ENCODE data around the gene MED26. TPM values are rescaled to one million over a fixed set of nuclear protein-coding genes. Genes with fewer than 3 reads are reported as not detected.
"Not testable (repeated sequence)": the region's sequence is repeated elsewhere in the genome, so short reads cannot be mapped to it uniquely, and the experiment has no call there.

MED26 gene
- polyA plus RNA-seq, 4 donors, result 5.8 to 9.5 (median 8.0) TPM

- no peak for DNase-seq (ENCODE audit: low read depth in 4 of 4, low spot score in 2 of 4)
Observed at GRCh38 chr19:16579381-16579780, 48.6 kb downstream of the MED26 start.

GRCh38 chr19:16577531-16577985 lies 50.4 kb downstream of the MED26 start:
- no peak for DNase-seq (ENCODE audit: low read depth in 4 of 4, low spot score in 2 of 4)

GRCh38 chr19:16576690-16577530 lies 51.1 kb downstream of the MED26 start:
- DNase-seq (ENCODE audit: low read depth in 4 of 4, low spot score in 2 of 4), result no peak

- no peak for DNase-seq (ENCODE audit: low read depth in 4 of 4, low spot score in 2 of 4)
Observed at GRCh38 chr19:16575861-16576689, 51.9 kb downstream of the MED26 start.

- no peak for DNase-seq (ENCODE audit: low read depth in 4 of 4, low spot score in 2 of 4)
Observed at GRCh38 chr19:16575282-16575681, 52.7 kb downstream of the MED26 start.

- no peak for DNase-seq (ENCODE audit: low read depth in 4 of 4, low spot score in 2 of 4)
Observed at GRCh38 chr19:16573925-16574324, 54.1 kb downstream of the MED26 start.

- no peak for DNase-seq (ENCODE audit: low read depth in 4 of 4, low spot score in 2 of 4)
Observed at GRCh38 chr19:16573296-16573695, 54.7 kb downstream of the MED26 start.

- DNase-seq (ENCODE audit: low read depth in 4 of 4, low spot score in 2 of 4), result peak; percentile 75 to 94 (median 86)
Observed at GRCh38 chr19:16572332-16573211, 55.4 kb downstream of the MED26 start, which contains the start of gene SLC35E1. TSS of gene SLC35E1 (minus strand) at chr19:16572415. CDS start at chr19:16572364, 51 bp downstream.

- DNase-seq (ENCODE audit: low read depth in 4 of 4, low spot score in 2 of 4), result no peak
Observed at GRCh38 chr19:16571822-16572331, 56.1 kb downstream of the MED26 start.

GRCh38 chr19:16571283-16571682 lies 56.7 kb downstream of the MED26 start:
- DNase-seq (ENCODE audit: low read depth in 4 of 4, low spot score in 2 of 4), result no peak

GRCh38 chr19:16569609-16570320 lies 58.2 kb downstream of the MED26 start:
- DNase-seq (ENCODE audit: low read depth in 4 of 4, low spot score in 2 of 4), result no peak

- no peak for DNase-seq (ENCODE audit: low read depth in 4 of 4, low spot score in 2 of 4)
Observed at GRCh38 chr19:16566702-16567101, 61.3 kb downstream of the MED26 start.

- DNase-seq (ENCODE audit: low read depth in 4 of 4, low spot score in 2 of 4), result no peak
Observed at GRCh38 chr19:16566161-16566560, 61.8 kb downstream of the MED26 start.

GRCh38 chr19:16564842-16565241 lies 63.2 kb downstream of the MED26 start:
- DNase-seq (ENCODE audit: low read depth in 4 of 4, low spot score in 2 of 4), result no peak

GRCh38 chr19:16562608-16563025 lies 65.4 kb downstream of the MED26 start:
- DNase-seq (ENCODE audit: low read depth in 4 of 4, low spot score in 2 of 4), result no peak

- no peak for DNase-seq (ENCODE audit: low read depth in 4 of 4, low spot score in 2 of 4)
Observed at GRCh38 chr19:16561382-16561781, 66.6 kb downstream of the MED26 start.

GRCh38 chr19:16559780-16560276 lies 68.2 kb downstream of the MED26 start:
- no peak for DNase-seq (ENCODE audit: low read depth in 4 of 4, low spot score in 2 of 4)

GRCh38 chr19:16554776-16555175 lies 73.2 kb downstream of the MED26 start:
- no peak for DNase-seq (ENCODE audit: low read depth in 4 of 4, low spot score in 2 of 4)

GRCh38 chr19:16551902-16552301 lies 76.1 kb downstream of the MED26 start:
- not testable (repeated sequence) for DNase-seq (ENCODE audit: low read depth in 4 of 4, low spot score in 2 of 4)
